Left lung (tissue), 10 donors: ENCODE data around the gene HSD17B8. TPM values are rescaled to one million over a fixed set of nuclear protein-coding genes. Genes with fewer than 3 reads are reported as not detected.

Source experiments
- ATAC-seq: fragments of 200-7000 bp; cut with Tn5 transposase; one replicate; pipeline ENCODE4 v1.9.1; 2020; ENCODE audit warnings: moderate library complexity
- DNase-seq, 4 donors: peaks; one replicate each; pipeline ENCODE4 v3.0.0-alpha.2; 2013 to 2020
- H3K27ac ChIP-seq, 2 donors: fragments of 200-600 bp; sonication (generic) in 1 of 2; one replicate each; pipeline versions ENCODE4 v1.5.0 to v1.8.0; 2020 to 2021
- H3K27me3 ChIP-seq, 2 donors: fragments of 200-600 bp; sonication (generic) in 1 of 2; one replicate each; pipeline versions ENCODE4 v1.5.0 to v1.8.0; 2020 to 2021
- H3K36me3 ChIP-seq, 2 donors: fragments of 200-600 bp; sonication (generic) in 1 of 2; one replicate each; pipeline versions ENCODE4 v1.5.0 to v1.8.0; 2020 to 2021
- H3K4me1 ChIP-seq, 2 donors: fragments of 200-600 bp; one replicate each; pipeline ENCODE4 v1.8.0; 2021
- H3K4me3 ChIP-seq, 2 donors: fragments of 200-600 bp; sonication (generic) in 1 of 2; one replicate each; pipeline versions ENCODE4 v1.5.0 to v1.8.0; 2020 to 2021; ENCODE audit warnings: mild to moderate bottlenecking in 1 of 2
- H3K9me3 ChIP-seq, 2 donors: fragments of 200-600 bp; sonication (generic) in 1 of 2; one replicate each; pipeline versions ENCODE4 v1.5.0 to v1.8.0; 2020 to 2021
- intact Hi-C, 2 donors: fragments of 100-400 bp; cut with DNase I; formaldehyde crosslinking; loops; one replicate each; pipeline versions ENCODE4 v1.11.2 to v1.14.2; 2022
- polyA plus RNA-seq, 6 donors: library from polyadenylated mRNA; unstranded; fragments of 120-200 nt; gene quantifications; one replicate each; pipeline ENCODE4 v1.2.1, GENCODE V29; 2013; ENCODE audit not compliant: insufficient read length in 6 of 6
- total RNA-seq, 2 donors: library from RNA; stranded (reverse); fragmentation: NEBNext Ultra II Directional; extraction: Animal tissue kit (Norgen Biotek cat#: 25700); gene quantifications; one replicate each; pipeline ENCODE4 v1.2.1, GENCODE V29; 2021
- TF ChIP-seq, protein P1 (sequence below), 2 donors: fragments of 200-600 bp; sonication (generic) in 1 of 2; IDR thresholded peaks; one replicate each; pipeline versions ENCODE4 v1.5.0 to v1.8.0; 2021; ENCODE audit warnings: antibody characterized with exemption in 2 of 2
- donor health status: DM: no; HTN: yes; CAD: no.
- donor health status: DM: no; HTN: no; CAD: no.

Gene HSD17B8
- total and polyA plus RNA-seq, 8 donors, result 13.5 to 27.0 (median 20.8) TPM

DNA sequence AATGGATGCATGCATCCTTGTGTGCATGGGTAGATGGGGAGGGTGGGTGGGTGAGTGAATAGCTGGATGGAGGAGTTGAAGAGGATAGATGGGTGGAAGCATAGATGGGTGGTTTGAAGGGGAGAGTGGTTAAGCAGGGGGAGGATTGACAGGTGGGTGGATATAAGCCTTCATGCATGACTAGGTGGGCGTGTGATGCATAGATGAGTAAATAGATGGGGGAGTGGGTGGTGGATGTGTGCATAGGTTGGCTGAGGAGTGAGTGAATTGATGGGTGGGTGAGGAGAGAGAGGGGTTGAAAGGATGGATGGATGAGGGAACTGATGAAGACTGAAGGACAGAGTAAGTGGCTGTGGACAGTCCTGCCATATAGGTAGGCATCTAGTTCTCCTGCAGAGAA lies 16.6 kb upstream of the HSD17B8 start:
- H3K4me3 ChIP-seq, result no peak overlapping the region
- H3K4me1 ChIP-seq, result peaks cover 8 to 20% of the 10 kb centered on the region in 2 donors
- no peaks in the 10 kb centered on the region for H3K36me3 ChIP-seq
- intact Hi-C loops, result no loop called here
- ATAC-seq (no peak), DNase-seq (no peak)
- peaks cover 0 to 6% of the 10 kb centered on the region in 2 donors for H3K9me3 ChIP-seq
- TF ChIP-seq, protein P1, sequence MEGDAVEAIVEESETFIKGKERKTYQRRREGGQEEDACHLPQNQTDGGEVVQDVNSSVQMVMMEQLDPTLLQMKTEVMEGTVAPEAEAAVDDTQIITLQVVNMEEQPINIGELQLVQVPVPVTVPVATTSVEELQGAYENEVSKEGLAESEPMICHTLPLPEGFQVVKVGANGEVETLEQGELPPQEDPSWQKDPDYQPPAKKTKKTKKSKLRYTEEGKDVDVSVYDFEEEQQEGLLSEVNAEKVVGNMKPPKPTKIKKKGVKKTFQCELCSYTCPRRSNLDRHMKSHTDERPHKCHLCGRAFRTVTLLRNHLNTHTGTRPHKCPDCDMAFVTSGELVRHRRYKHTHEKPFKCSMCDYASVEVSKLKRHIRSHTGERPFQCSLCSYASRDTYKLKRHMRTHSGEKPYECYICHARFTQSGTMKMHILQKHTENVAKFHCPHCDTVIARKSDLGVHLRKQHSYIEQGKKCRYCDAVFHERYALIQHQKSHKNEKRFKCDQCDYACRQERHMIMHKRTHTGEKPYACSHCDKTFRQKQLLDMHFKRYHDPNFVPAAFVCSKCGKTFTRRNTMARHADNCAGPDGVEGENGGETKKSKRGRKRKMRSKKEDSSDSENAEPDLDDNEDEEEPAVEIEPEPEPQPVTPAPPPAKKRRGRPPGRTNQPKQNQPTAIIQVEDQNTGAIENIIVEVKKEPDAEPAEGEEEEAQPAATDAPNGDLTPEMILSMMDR (IDR thresholded peaks at IDR 0.05), result no peak
- H3K27me3 ChIP-seq, result peaks cover 22 to 47% of the 10 kb centered on the region in 2 donors
- H3K27ac ChIP-seq, result no peak overlapping the region

DNA sequence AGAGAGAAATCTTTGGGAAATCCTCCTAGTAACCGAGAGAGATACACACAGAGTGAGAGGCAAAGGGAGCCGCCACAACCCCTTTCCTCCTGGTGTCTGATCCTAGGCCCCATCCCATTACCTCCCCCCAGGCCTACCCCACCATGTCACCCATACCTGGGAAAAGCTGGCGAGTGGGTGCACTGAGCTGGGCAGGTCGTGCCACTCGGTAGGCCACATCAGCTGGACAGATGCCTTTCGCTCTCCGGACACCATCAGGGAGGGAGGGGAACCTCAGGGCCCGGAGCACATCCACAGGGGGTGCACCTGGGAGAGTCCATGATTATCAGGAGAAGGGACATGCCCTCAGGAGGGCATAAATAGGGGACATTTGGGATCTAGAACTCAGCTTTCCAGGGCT lies 15.3 kb upstream of the HSD17B8 start:
- no peaks in the 10 kb centered on the region for H3K9me3 ChIP-seq
- peak in 1 of 4 donors; percentile 32 for DNase-seq
- peaks cover 0 to 3% of the 10 kb centered on the region in 2 donors for H3K36me3 ChIP-seq
- TF ChIP-seq, protein P1 (IDR thresholded peaks at IDR 0.05), result no peak
- peaks cover 10 to 20% of the 10 kb centered on the region in 2 donors for H3K4me1 ChIP-seq
- H3K27me3 ChIP-seq, result peaks cover 24 to 57% of the 10 kb centered on the region in 2 donors
- no peak for ATAC-seq
- no peak overlapping the region for H3K4me3 ChIP-seq
- intact Hi-C loops, result no loop called here
- no peak overlapping the region for H3K27ac ChIP-seq

GRCh38 chr6:33189625-33190448 lies 14.6 kb upstream of the HSD17B8 start:
- ATAC-seq, result no peak
- Histone ChIP-seq H3K9me3 (no peaks in the 10 kb centered on the region), H3K4me3 (no peak overlapping the region), H3K27ac (no peak overlapping the region), H3K4me1 (peaks cover 10 to 20% of the 10 kb centered on the region in 2 donors), H3K36me3 (peaks cover 0 to 10% of the 10 kb centered on the region in 2 donors), H3K27me3 (peaks cover 24 to 57% of the 10 kb centered on the region in 2 donors)
- no peak for DNase-seq
- TF ChIP-seq, protein P1 (IDR thresholded peaks at IDR 0.05), result no peak
- intact Hi-C loops, result no loop called here

- H3K36me3 ChIP-seq, result peaks cover 0 to 18% of the 10 kb centered on the region in 2 donors
- peaks cover 24 to 51% of the 10 kb centered on the region in 2 donors for H3K27me3 ChIP-seq
- intact Hi-C loops, result no loop called here
- H3K4me3 ChIP-seq, result no peak overlapping the region
- peaks cover 10 to 20% of the 10 kb centered on the region in 2 donors for H3K4me1 ChIP-seq
- no peak for ATAC-seq
- TF ChIP-seq, protein P1 (IDR thresholded peaks at IDR 0.05), result no peak
- no peak overlapping the region for H3K27ac ChIP-seq
- no peaks in the 10 kb centered on the region for H3K9me3 ChIP-seq
- DNase-seq, result peak in 1 of 4 donors; percentile 43
Measured at GRCh38 chr6:33190504-33191107, 13.8 kb upstream of the HSD17B8 start.
